AG04450 (cell line): ENCODE results near the gene GFPT1. TPM values are rescaled to one million over a fixed set of nuclear protein-coding genes. Genes with fewer than 3 reads are reported as not detected.
"Not testable (repeated sequence)": the region's sequence is repeated elsewhere in the genome, so short reads cannot be mapped to it uniquely, and the experiment has no call there.

Experiments
- CTCF ChIA-PET: fragments of 300-600, 350-600 bp; formaldehyde crosslinking; extraction: SDS; loops from one replicate; lab custom pipeline; 2022; ENCODE audit warnings: antibody characterized with exemption, inconsistent platforms; lab: Charles Lee
- POLR2A ChIA-PET: fragments of 350-600 bp; formaldehyde crosslinking; extraction: SDS; loops from one replicate; lab custom pipeline; 2021; ENCODE audit warnings: antibody characterized with exemption, inconsistent platforms; lab: Yijun Ruan, JAX
- DNase-seq: peaks from one replicate; pipeline ENCODE4 v3.0.0-alpha.2; 2011; ENCODE audit warnings: low read depth, low spot score
- H3K27ac ChIP-seq: one replicate; pipeline ENCODE4 v1.5.1; 2012; ENCODE audit warnings: low read depth, low read length, control low read depth
- H3K27me3 ChIP-seq: one replicate; pipeline ENCODE4 v1.6.0; 2012; ENCODE audit warnings: low read length; ENCODE audit not compliant: control insufficient read depth, insufficient read depth
- H3K4me3 ChIP-seq: 2 replicates; pipeline ENCODE4 v1.5.1; 2011; ENCODE audit warnings: mild to moderate bottlenecking, low read depth, low read length, control low read depth
- H3K9me3 ChIP-seq: 2 replicates; pipeline ENCODE4 v1.5.1; 2012; ENCODE audit warnings: low read length; ENCODE audit not compliant: control insufficient read depth, insufficient read depth
- polyA plus RNA-seq: library from polyadenylated mRNA; depleted of rRNA; stranded (reverse); fragments of >200 nt; gene quantifications from 2 replicates; pipeline ENCODE4 v1.2.3, GENCODE V29; 2011
- TF ChIP-seq, protein P1 (sequence below): IDR thresholded peaks from 2 replicates; pipeline ENCODE4 v1.5.1; 2011; ENCODE audit warnings: low read depth, low read length, control low read depth, inconsistent platforms

The GFPT1 gene
- polyA plus RNA-seq, 1 experiment = 47.4 TPM

DNA sequence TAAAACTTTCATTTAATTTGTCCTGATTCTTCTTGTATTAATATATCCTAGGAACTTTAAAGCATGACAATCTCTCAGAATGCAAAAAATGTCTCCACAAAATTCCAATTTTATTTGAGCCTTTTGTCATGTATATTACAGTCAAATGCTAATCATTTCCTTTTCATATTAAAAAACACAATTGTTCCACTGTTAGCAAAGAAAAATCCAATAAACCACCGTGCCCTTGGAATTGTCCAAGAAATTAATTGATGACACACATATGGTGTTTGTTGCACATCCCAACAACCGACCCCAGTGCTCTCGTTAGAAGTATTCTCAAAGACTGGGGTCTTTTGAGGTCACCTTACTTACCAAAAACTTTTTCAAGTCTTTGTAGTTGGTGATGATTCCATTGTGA, 28.1 kb downstream of the GFPT1 start:
- CTCF ChIA-PET = interaction anchor here (1.0 kb wide), 1 partner anchor 22 kb away, joined by 3 read pairs; no protein-coding TSS in a partner anchor

DNA sequence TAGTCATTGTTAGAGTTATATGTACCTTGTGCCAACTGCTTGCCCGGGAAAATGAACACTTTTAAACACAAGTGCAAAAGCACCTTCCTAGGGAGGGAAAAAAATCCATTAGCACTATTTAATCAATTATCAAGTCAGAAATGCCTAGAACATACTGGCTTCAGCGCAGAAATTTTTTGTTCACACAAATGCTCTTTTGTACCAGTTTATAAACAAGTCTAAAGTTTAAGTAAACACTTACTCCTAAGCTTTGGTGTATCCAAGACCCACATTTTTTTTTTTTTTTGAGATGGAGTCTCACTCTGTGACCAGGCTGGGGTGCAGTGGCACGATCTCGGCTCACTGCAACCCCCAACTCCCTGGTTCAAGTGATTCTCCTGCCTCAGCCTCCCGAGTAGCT, 30.6 kb downstream of the GFPT1 start:
- Histone ChIP-seq H3K9me3 (no peaks in the 10 kb centered on the region), H3K4me3 (no peak overlapping the region), H3K27ac (no peak overlapping the region), H3K27me3 (no peaks in the 10 kb centered on the region)
- TF ChIP-seq, protein P1, sequence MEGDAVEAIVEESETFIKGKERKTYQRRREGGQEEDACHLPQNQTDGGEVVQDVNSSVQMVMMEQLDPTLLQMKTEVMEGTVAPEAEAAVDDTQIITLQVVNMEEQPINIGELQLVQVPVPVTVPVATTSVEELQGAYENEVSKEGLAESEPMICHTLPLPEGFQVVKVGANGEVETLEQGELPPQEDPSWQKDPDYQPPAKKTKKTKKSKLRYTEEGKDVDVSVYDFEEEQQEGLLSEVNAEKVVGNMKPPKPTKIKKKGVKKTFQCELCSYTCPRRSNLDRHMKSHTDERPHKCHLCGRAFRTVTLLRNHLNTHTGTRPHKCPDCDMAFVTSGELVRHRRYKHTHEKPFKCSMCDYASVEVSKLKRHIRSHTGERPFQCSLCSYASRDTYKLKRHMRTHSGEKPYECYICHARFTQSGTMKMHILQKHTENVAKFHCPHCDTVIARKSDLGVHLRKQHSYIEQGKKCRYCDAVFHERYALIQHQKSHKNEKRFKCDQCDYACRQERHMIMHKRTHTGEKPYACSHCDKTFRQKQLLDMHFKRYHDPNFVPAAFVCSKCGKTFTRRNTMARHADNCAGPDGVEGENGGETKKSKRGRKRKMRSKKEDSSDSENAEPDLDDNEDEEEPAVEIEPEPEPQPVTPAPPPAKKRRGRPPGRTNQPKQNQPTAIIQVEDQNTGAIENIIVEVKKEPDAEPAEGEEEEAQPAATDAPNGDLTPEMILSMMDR = no peak
- DNase-seq = no peak
- ChIA-PET CTCF (no interaction called here), POLR2A (no interaction called here)

More for the DNA sequence above, 28.1 kb downstream of the GFPT1 start:
- POLR2A ChIA-PET = no interaction called here
- no peaks in the 10 kb centered on the region for H3K9me3 ChIP-seq
- TF ChIP-seq, protein P1 = no peak
- H3K27me3 ChIP-seq = no peaks in the 10 kb centered on the region
- no peak overlapping the region for H3K27ac ChIP-seq
- no peak overlapping the region for H3K4me3 ChIP-seq
- no peak for DNase-seq

DNA sequence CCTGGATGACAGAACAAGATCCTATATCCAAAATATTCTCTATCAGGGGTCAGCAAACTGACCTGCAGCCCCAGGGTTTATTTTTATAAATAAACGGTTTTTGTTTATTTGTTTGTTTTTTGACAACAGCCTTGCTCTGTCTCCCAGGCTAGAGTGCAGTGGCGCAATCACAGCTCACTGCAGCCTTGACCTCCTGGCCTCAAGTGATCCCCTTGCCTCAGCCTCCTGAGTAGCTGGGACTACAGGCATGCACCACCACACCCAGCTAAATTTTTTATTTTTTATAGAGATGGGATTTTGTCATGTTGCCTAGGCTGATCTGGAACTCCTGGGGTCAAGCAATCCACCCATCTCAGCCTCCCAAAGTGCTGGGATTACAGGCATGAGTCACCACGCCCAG, 32.1 kb downstream of the GFPT1 start:
- DNase-seq, H3K9me3 ChIP-seq, H3K27me3 ChIP-seq, H3K27ac ChIP-seq, H3K4me3 ChIP-seq, POLR2A ChIA-PET, CTCF ChIA-PET: not testable (repeated sequence)

DNA sequence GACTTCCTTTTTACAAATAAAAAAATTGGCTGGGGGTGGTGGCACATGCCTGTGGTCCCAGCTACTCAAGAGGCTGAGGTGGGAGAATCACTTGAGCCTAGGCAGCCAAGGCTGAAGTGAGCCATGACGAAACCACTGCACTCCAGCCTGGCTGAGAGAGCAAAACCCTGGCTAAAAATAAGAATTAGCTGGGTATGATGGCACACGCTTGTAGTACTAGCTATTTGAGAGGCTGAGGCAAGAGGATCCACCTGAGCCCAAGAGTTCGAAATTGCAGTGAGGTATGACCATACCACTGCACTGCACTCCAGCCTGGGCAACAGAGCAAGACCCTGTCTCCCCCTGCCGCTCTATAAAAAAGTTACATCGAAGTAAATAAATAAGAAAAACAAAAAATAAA, 33.7 kb downstream of the GFPT1 start:
- POLR2A ChIA-PET = no interaction called here

DNA sequence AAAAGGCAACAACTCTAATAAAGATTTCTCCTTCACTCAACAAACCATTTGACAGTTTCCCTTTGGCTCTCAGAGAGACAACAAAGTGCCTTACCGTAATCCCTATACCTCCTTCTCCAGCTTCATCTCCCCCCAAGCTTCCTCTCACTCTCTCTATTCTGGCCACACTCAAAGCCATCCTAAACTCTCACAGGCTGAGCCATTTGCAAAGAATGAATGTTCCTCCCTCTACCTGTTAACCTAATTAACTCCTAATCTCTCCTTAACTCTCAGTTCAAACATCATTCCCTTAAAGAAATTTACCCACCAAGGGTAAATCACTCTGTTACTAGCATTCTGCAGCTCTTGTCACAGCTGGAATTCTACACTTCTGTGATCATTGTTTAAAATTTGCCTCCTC, 38.2 kb downstream of the GFPT1 start:
- TF ChIP-seq, protein P1 = no peak
- POLR2A ChIA-PET = no interaction called here
- CTCF ChIA-PET = no interaction called here

More for the DNA sequence above, 33.7 kb downstream of the GFPT1 start:
- TF ChIP-seq, protein P1 = no peak
- H3K9me3 ChIP-seq = no peaks in the 10 kb centered on the region
- H3K4me3 ChIP-seq = no peak overlapping the region
- H3K27me3 ChIP-seq = no peaks in the 10 kb centered on the region
- no peak overlapping the region for H3K27ac ChIP-seq
- CTCF ChIA-PET = no interaction called here
- DNase-seq = no peak

More for the DNA sequence above, 38.2 kb downstream of the GFPT1 start:
- no peak overlapping the region for H3K4me3 ChIP-seq
- H3K9me3 ChIP-seq = no peaks in the 10 kb centered on the region
- no peak overlapping the region for H3K27ac ChIP-seq
- H3K27me3 ChIP-seq = no peaks in the 10 kb centered on the region
- no peak for DNase-seq
